Heart left ventricle (tissue), 16 donors: ENCODE data around the gene YRDC. TPM values are rescaled to one million over a fixed set of nuclear protein-coding genes. Genes with fewer than 3 reads are reported as not detected.

Source experiments
- ATAC-seq, 4 donors: fragments of 200-7000 bp; cut with Tn5 transposase; one replicate each; pipeline ENCODE4 v1.9.1; 2020 to 2022; ENCODE audit warnings: moderate library complexity in 4 of 4, mild to moderate bottlenecking in 3 of 4, moderate number of reproducible peaks in 1 of 4
- DNase-seq, 5 donors: peaks; one replicate each; pipeline ENCODE4 v3.0.0-alpha.2; 2020
- H3K27ac ChIP-seq, 12 donors: fragments of 200-600 bp; sonication (generic) in 4 of 12; one replicate each; pipeline versions ENCODE4 v1.5.0 to v1.8.0; 2016 to 2022; ENCODE audit warnings: mild to moderate bottlenecking in 2 of 12
- H3K27me3 ChIP-seq, 9 donors: fragments of 200-600 bp; sonication (generic) in 2 of 9; one replicate each; pipeline versions ENCODE4 v1.5.1 to v1.8.0; 2016 to 2022; ENCODE audit warnings: mild to moderate bottlenecking in 3 of 9
- H3K36me3 ChIP-seq, 9 donors: fragments of 200-600 bp; sonication (generic) in 2 of 9; one replicate each; pipeline versions ENCODE4 v1.5.0 to v1.8.0; 2018 to 2022; ENCODE audit warnings: mild to moderate bottlenecking in 2 of 9
- H3K4me1 ChIP-seq, 12 donors: fragments of 200-600 bp; sonication (generic) in 4 of 12; one replicate each; pipeline versions ENCODE4 v1.5.0 to v1.8.0; 2016 to 2022; ENCODE audit warnings: mild to moderate bottlenecking in 3 of 12
- H3K4me3 ChIP-seq, 12 donors: fragments of 200-600 bp; sonication (generic) in 4 of 12; one replicate each; pipeline versions ENCODE4 v1.5.0 to v1.8.0; 2017 to 2022; ENCODE audit warnings: mild to moderate bottlenecking in 9 of 12, moderate library complexity in 4 of 12
- H3K9me3 ChIP-seq, 12 donors: fragments of 200-600 bp; sonication (generic) in 4 of 12; one replicate each; pipeline versions ENCODE4 v1.5.0 to v1.8.0; 2016 to 2022; ENCODE audit warnings: mild to moderate bottlenecking in 1 of 12
- CTCF ChIP-seq, 12 donors: fragments of 200-600 bp; sonication (generic) in 4 of 12; IDR thresholded peaks; one replicate each; pipeline versions ENCODE4 v1.5.0 to v1.8.0; 2018 to 2022; ENCODE audit warnings: antibody characterized with exemption in 12 of 12, mild to moderate bottlenecking in 5 of 12
- POLR2A ChIP-seq, 2 donors: fragments of 450-650 bp; IDR thresholded peaks; one replicate each; pipeline ENCODE4 v1.6.1; 2017; ENCODE audit warnings: antibody characterized with exemption in 2 of 2, mild to moderate bottlenecking in 2 of 2, moderate library complexity in 2 of 2
- WGBS, 4 donors: extraction: QIAGEN DNeasy Blood & Tissue Kit in 2 of 4; methylation state at CpG; one replicate each; pipeline versions ENCODE4 v1.1.5 to v1.1.7; 2013 to 2018; 5-methylcytosine and 5-hydroxymethylcytosine counted together
- intact Hi-C, 10 donors: fragments of 100-400 bp; cut with DNase I; formaldehyde crosslinking; loops; one replicate each; pipeline versions ENCODE4 v1.11.1 to v1.14.2; 2022
- polyA plus RNA-seq, 2 donors: library from polyadenylated mRNA; stranded (reverse); fragments of 200-250 nt; gene quantifications; one replicate each; pipeline ENCODE4 v1.2.3, GENCODE V29; 2013
- total RNA-seq, 9 donors: library from RNA; depleted of rRNA in 2 of 9; stranded (reverse); fragments of >200 nt in 2 of 9; fragmentation: NEBNext Ultra II Directional in 3 of 9; extraction: Animal tissue kit (Norgen Biotek cat#: 25700) in 3 of 9; gene quantifications; one replicate each; pipeline versions ENCODE4 v1.1.0 to v1.2.4, GENCODE V29; 2016 to 2023
- donor health status: ischemic (EF 13 %, LVEDD 7.1; RV severe dilation, severe dysfunction).
- donor health status: healthy with polysubstance abuse.
- donor health status: DM: no; HTN: yes; CAD: no.
- donor health status: DM: no; HTN: no; CAD: no.
- donor health status: ischemic (EF 25% LVEDD 6.9; RV normal size, moderate dysfunction).
- donor health status: ischemic (EF 25% LVEDD 5.7; RV mildly dilated, moderate dysfunction).
- donor health status: healthy.
- donor health status: DM: yes; HTN: yes; CAD: no.
- donor health status: ischemic (EF 35%, LVEDD 5.7; RV mildly dilated, moderate dysfunction).
- donor health status: nonischemic (EF 11% LVEDD 7.7; RV severe dilation, severe dysfunction).
- donor health status: DM: yes; HTN: yes; CAD: no.
- donor health status: PGD.
- donor health status: ischemic (EF 29% LVEDD 5.4; RV normal size, mild dysfunction).
- donor health status: nonischemic (EF 23%, LVEDD 6.1; RV moderate dilation, normal function).

Gene YRDC
- total and polyA plus RNA-seq, 11 donors, result 2.8 to 21.3 (median 6.1) TPM

DNA sequence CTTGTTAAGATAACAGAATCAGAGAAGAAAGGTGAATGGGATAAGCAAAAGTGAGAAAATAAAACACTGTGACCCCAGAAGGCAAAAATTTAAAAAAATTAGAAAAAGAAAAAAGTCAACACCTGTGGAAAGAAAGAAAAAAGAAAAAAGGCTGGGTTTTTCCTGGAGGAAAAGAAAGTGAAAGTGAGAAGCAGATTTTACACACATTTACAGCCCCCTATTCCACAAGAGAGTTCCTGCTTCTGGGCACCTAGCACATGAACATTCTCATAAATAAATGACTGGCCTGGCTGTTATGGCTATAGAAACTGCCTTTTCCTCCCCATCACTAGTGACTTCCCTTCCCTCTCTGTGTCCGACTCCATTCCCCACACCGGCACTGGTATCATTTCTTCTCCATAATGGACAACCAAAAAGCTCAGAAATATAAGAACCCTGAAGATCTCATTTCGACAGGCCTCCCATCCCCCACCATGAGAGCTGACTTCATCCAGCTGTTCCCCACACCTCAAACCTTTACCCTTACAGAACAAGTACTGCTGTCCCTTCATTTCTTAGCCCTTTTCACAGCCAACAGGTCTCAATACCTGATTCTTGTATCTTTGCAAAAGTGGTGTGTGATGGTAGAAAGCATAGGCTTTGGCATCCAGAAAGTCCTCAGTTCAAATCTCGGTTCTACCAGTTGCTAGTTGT is 38.8 kb upstream of the YRDC start:
- intact Hi-C loops, result no loop called here
- peaks cover 0 to 26% (median 0%) of the 10 kb centered on the region in 9 donors for H3K36me3 ChIP-seq
- DNase-seq (no peak), ATAC-seq (no peak)
- peak overlapping the region in 1 of 12 donors; percentile 12 for H3K4me3 ChIP-seq
- peaks cover 0 to 78% (median 7%) of the 10 kb centered on the region in 12 donors for H3K4me1 ChIP-seq
- 76 to 89% (median 82%) methylated on average over 4 of the region's 4 CpGs for WGBS, 4 donors
- H3K27ac ChIP-seq, result peak overlapping the region in 1 of 12 donors; percentile 66
- H3K9me3 ChIP-seq, result no peaks in the 10 kb centered on the region
- H3K27me3 ChIP-seq, result no peaks in the 10 kb centered on the region
- no peak for TF ChIP-seq CTCF (IDR thresholded peaks at IDR 0.05)
- TF ChIP-seq POLR2A (IDR thresholded peaks at IDR 0.05), result no peak

DNA sequence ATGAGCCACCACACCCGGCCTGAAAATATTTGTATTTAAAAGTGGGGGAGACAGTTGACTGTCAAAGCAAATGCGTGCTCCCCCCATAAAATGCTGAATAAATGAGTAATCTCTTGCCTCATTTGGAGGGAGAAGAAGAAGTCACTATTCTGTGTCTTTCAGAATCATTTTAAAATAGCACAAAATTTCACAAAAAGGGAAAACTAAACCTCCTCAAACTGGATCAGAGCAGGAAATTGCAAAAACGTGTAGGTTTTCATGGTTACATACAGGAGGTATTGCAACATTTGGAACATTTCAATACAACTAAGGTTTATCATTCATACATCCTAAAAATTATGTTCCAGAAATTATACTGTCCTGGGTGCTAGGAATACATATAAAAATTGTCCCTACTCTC is 37.8 kb upstream of the YRDC start:
- DNase-seq (no peak), ATAC-seq (no peak)
- no peak for TF ChIP-seq POLR2A (IDR thresholded peaks at IDR 0.05)
- TF ChIP-seq CTCF (IDR thresholded peaks at IDR 0.05), result no peak
- Histone ChIP-seq H3K9me3 (no peaks in the 10 kb centered on the region), H3K4me1 (peaks cover 0 to 68% (median 3%) of the 10 kb centered on the region in 12 donors), H3K4me3 (no peak overlapping the region), H3K27me3 (no peaks in the 10 kb centered on the region), H3K36me3 (peaks cover 0 to 31% (median 4%) of the 10 kb centered on the region in 9 donors), H3K27ac (peak overlapping the region in 1 of 12 donors; percentile 66)
- 76 to 82% (median 77%) methylated on average over 3 of the region's 3 CpGs for WGBS, 4 donors
- intact Hi-C loops, result no loop called here

GRCh38 chr1:37845049-37845646 is 37.1 kb upstream of the YRDC start:
- no peak for ATAC-seq
- H3K27me3 ChIP-seq, result no peaks in the 10 kb centered on the region

More at GRCh38 chr1:37845049-37845646, 37.1 kb upstream of the YRDC start:
- no peak for DNase-seq
- TF ChIP-seq CTCF (IDR thresholded peaks at IDR 0.05), result no peak
- no peak for TF ChIP-seq POLR2A (IDR thresholded peaks at IDR 0.05)
- Histone ChIP-seq H3K27ac (peak overlapping the region in 1 of 12 donors; percentile 66), H3K4me3 (no peak overlapping the region), H3K4me1 (peaks cover 0 to 62% (median 0%) of the 10 kb centered on the region in 12 donors), H3K36me3 (peaks cover 0 to 38% (median 6%) of the 10 kb centered on the region in 9 donors), H3K9me3 (no peaks in the 10 kb centered on the region)
- 89 to 97% (median 93%) methylated on average over 5 of the region's 5 CpGs for WGBS, 4 donors
- intact Hi-C loops, result no loop called here
